Upper lobe of left lung (tissue), 6 donors: ENCODE results near the gene ZNF345. TPM values are rescaled to one million over a fixed set of nuclear protein-coding genes. Genes with fewer than 3 reads are reported as not detected.

Experiments
- ATAC-seq, 2 donors: fragments of 200-7000 bp; cut with Tn5 transposase; one replicate each; pipeline ENCODE4 v1.9.1; 2022; ENCODE audit warnings: mild to moderate bottlenecking in 2 of 2, moderate library complexity in 2 of 2; ENCODE audit not compliant: low FRiP score in 2 of 2
- DNase-seq, 2 donors: peaks; one replicate each; pipeline ENCODE4 v3.0.0-alpha.2; 2019 to 2020
- H3K27ac ChIP-seq, 4 donors: fragments of 200-600 bp; sonication (generic); one replicate each; pipeline ENCODE4 v1.5.1; 2016 to 2019
- H3K27me3 ChIP-seq, 4 donors: fragments of 200-600 bp; sonication (generic); one replicate each; pipeline ENCODE4 v1.5.1; 2017 to 2019
- H3K36me3 ChIP-seq, 4 donors: fragments of 200-600 bp; sonication (generic); one replicate each; pipeline ENCODE4 v1.5.1; 2016 to 2019
- H3K4me1 ChIP-seq, 4 donors: fragments of 200-600 bp; sonication (generic); one replicate each; pipeline ENCODE4 v1.5.1; 2018 to 2019
- H3K4me3 ChIP-seq, 4 donors: fragments of 200-600 bp; sonication (generic); one replicate each; pipeline ENCODE4 v1.5.1; 2017 to 2019; ENCODE audit warnings: mild to moderate bottlenecking in 2 of 4, moderate library complexity in 1 of 4
- H3K9me3 ChIP-seq, 4 donors: fragments of 200-600 bp; sonication (generic); one replicate each; pipeline ENCODE4 v1.5.1; 2018 to 2019
- CTCF ChIP-seq, 6 experiments: fragments of 450-650 bp in 4 of 6; fragments of 200-600 bp in 2 of 6; sonication (generic) in 2 of 6; IDR thresholded peaks; one replicate each; pipeline ENCODE4 v1.5.1; 2016 to 2019; ENCODE audit warnings: antibody characterized with exemption in 6 of 6
- EP300 ChIP-seq, 4 donors: sonication (generic); formaldehyde crosslinking; IDR thresholded peaks; one replicate each; pipeline ENCODE4 v1.5.1; 2017; ENCODE audit warnings: antibody characterized with exemption in 4 of 4, control low read depth in 2 of 4
- POLR2A ChIP-seq, 4 donors: fragments of 450-650 bp; IDR thresholded peaks; one replicate each; pipeline ENCODE4 v1.5.1; 2016 to 2017; ENCODE audit warnings: antibody characterized with exemption in 4 of 4, mild to moderate bottlenecking in 2 of 4
- POLR2AphosphoS5 ChIP-seq, 2 donors: sonication (generic); formaldehyde crosslinking; IDR thresholded peaks; one replicate each; pipeline ENCODE4 v1.5.1; 2017; ENCODE audit warnings: antibody characterized with exemption in 2 of 2
- WGBS, 2 donors: methylation state at CpG; one replicate each; pipeline ENCODE4 v1.1.5; 2017 to 2018; 5-methylcytosine and 5-hydroxymethylcytosine counted together
- total RNA-seq, 6 donors: library from RNA; depleted of rRNA in 4 of 6; stranded (reverse); fragments of >200 nt in 4 of 6; gene quantifications; one replicate each; pipeline versions ENCODE4 v1.1.0 to v1.2.1, GENCODE V29; 2016 to 2021
- donor health status: DM: no; HTN: no; CAD: no; lungs with moderate emphysema.
- donor health status: DM: no; HTN: yes; CAD: no; lungs with severe emphysema.

Gene ZNF345
- total RNA-seq, 6 donors from 2014 or later: 4.8 to 8.3 (median 5.6) TPM

- WGBS, 2 donors: 96 to 98% methylated on average over 2 of the region's 2 CpGs
- TF ChIP-seq POLR2AphosphoS5 (IDR thresholded peaks at IDR 0.05): no peak
- TF ChIP-seq CTCF (IDR thresholded peaks at IDR 0.05): no peak
- Histone ChIP-seq H3K27me3 (no peaks in the 10 kb centered on the region), H3K4me1 (peaks cover 0 to 10% (median 3%) of the 10 kb centered on the region in 4 donors), H3K4me3 (no peak overlapping the region), H3K27ac (no peak overlapping the region), H3K9me3 (peaks cover 71 to 84% (median 81%) of the 10 kb centered on the region in 4 donors), H3K36me3 (peaks cover 0 to 50% (median 22%) of the 10 kb centered on the region in 4 donors)
- no peak for ATAC-seq
- DNase-seq: no peak
Observed at GRCh38 chr19:36833430-36833829, 17.2 kb upstream of the ZNF345 start.

- 25 to 27% methylated on average over 8 of the region's 8 CpGs for WGBS, 2 donors
- H3K27me3 ChIP-seq: no peaks in the 10 kb centered on the region
- ATAC-seq (no peak), DNase-seq (no peak)
- peaks cover 0 to 26% (median 15%) of the 10 kb centered on the region in 4 donors for H3K36me3 ChIP-seq
- peak overlapping the region; percentile 69 to 90 (median 84) for H3K27ac ChIP-seq
- peaks cover 4 to 15% (median 6%) of the 10 kb centered on the region in 4 donors for H3K4me1 ChIP-seq
- TF ChIP-seq EP300 (IDR thresholded peaks at IDR 0.05) (no peak), POLR2AphosphoS5 (IDR thresholded peaks at IDR 0.05) (no peak), POLR2A (IDR thresholded peaks at IDR 0.05) (no peak), CTCF (IDR thresholded peaks at IDR 0.05) (no peak)
- peak overlapping the region; percentile 23 to 72 (median 58) for H3K4me3 ChIP-seq
- peaks cover 42 to 62% (median 56%) of the 10 kb centered on the region in 4 donors for H3K9me3 ChIP-seq
Observed at GRCh38 chr19:36837176-36837905, 13.3 kb upstream of the ZNF345 start.

- H3K4me3 ChIP-seq: peak within 1 kb of the TSS; percentile 23 to 72 (median 58)
- peaks cover 4 to 15% (median 6%) of the 10 kb centered on the region in 4 donors for H3K4me1 ChIP-seq
- H3K9me3 ChIP-seq: peaks cover 37 to 62% (median 51%) of the 10 kb centered on the region in 4 donors
- H3K27ac ChIP-seq: peak within 1 kb of the TSS; percentile 69 to 90 (median 84)
- no peaks in the 10 kb centered on the region for H3K27me3 ChIP-seq
- H3K36me3 ChIP-seq: peaks cover 0 to 21% (median 12%) of the 10 kb centered on the region in 4 donors
- peak; percentile 30 to 55 for TF ChIP-seq POLR2AphosphoS5 (IDR thresholded peaks at IDR 0.05)
- TF ChIP-seq EP300 (IDR thresholded peaks at IDR 0.05): no peak
- peak in 2 of 4 donors; percentile 6 to 49 for TF ChIP-seq POLR2A (IDR thresholded peaks at IDR 0.05)
- peak in 1 of 6 experiments; percentile 21 for TF ChIP-seq CTCF (IDR thresholded peaks at IDR 0.05)
- 1 to 2% methylated on average over 8 to 55 of the region's 56 CpGs for WGBS, 2 donors
- ATAC-seq (peak; percentile 98 to 100), DNase-seq (peak; percentile 86 to 90)
Observed at GRCh38 chr19:36837906-36838783, 12.5 kb upstream of the ZNF345 start, which contains the start of gene ZNF790. ZNF790 (minus strand) TSS chr19:36838387; CDS start chr19:36825619, 12,768 bp downstream.

GRCh38 chr19:36838784-36839324 is 11.8 kb upstream of the ZNF345 start:
- H3K4me3 ChIP-seq: peak overlapping the region; percentile 23 to 72 (median 58)
- DNase-seq: peak in 1 of 2 donors; percentile 76
- H3K27me3 ChIP-seq: no peaks in the 10 kb centered on the region
- 21 to 31% methylated on average over 10 to 12 of the region's 12 CpGs for WGBS, 2 donors
- TF ChIP-seq POLR2AphosphoS5 (IDR thresholded peaks at IDR 0.05) (no peak), POLR2A (IDR thresholded peaks at IDR 0.05) (no peak)
- peaks cover 30 to 62% (median 48%) of the 10 kb centered on the region in 4 donors for H3K9me3 ChIP-seq
- peaks cover 4 to 15% (median 6%) of the 10 kb centered on the region in 4 donors for H3K4me1 ChIP-seq
- H3K36me3 ChIP-seq: peaks cover 0 to 21% (median 6%) of the 10 kb centered on the region in 4 donors
- peak overlapping the region; percentile 69 to 90 (median 84) for H3K27ac ChIP-seq
- ATAC-seq: peak in 1 of 2 donors; percentile 47
